Left ventricle myocardium inferior (tissue), 1 donor: Measurements from ENCODE around the gene HOXB6. TPM values are rescaled to one million over a fixed set of nuclear protein-coding genes. Genes with fewer than 3 reads are reported as not detected.

ENCODE experiments used
- DNase-seq: peaks from one replicate; pipeline ENCODE4 v3.0.0-alpha.2; 2020
- H3K27ac ChIP-seq: fragments of 200-600 bp; replicated peaks from 2 replicates; pipeline ENCODE4 v1.8.0; 2021
- H3K27me3 ChIP-seq: fragments of 200-600 bp; 2 replicates; pipeline ENCODE4 v1.8.0; 2021; ENCODE audit warnings: low read depth
- H3K36me3 ChIP-seq: fragments of 200-600 bp; 2 replicates; pipeline ENCODE4 v1.8.0; 2021
- H3K4me1 ChIP-seq: fragments of 200-600 bp; 2 replicates; pipeline ENCODE4 v1.8.0; 2021
- H3K4me3 ChIP-seq: fragments of 200-600 bp; 2 replicates; pipeline ENCODE4 v1.8.0; 2021; ENCODE audit warnings: mild to moderate bottlenecking, moderate library complexity
- H3K9me3 ChIP-seq: fragments of 200-600 bp; replicated peaks from 2 replicates; pipeline ENCODE4 v1.8.0; 2021
- intact Hi-C: fragments of 100-400 bp; cut with micrococcal nuclease; formaldehyde crosslinking; loops from one replicate; pipeline ENCODE4 v1.11.0; 2022
- total RNA-seq: library from RNA; stranded (reverse); fragmentation: NEBNext Ultra II Directional; extraction: Animal tissue kit (Norgen Biotek cat#: 25700); gene quantifications from one replicate; pipeline ENCODE4 v1.2.1, GENCODE V29; 2021
- TF ChIP-seq, protein P1 (sequence below): fragments of 200-600 bp; IDR thresholded peaks from 2 replicates; pipeline ENCODE4 v1.8.0; 2021; ENCODE audit warnings: antibody characterized with exemption, mild to moderate bottlenecking, borderline replicate concordance
- donor health status: DM: no; HTN: yes; CAD: no; lungs with severe emphysema.

HOXB6 gene
- total RNA-seq, 1 donor from 2014 or later: 0.66 TPM

DNA sequence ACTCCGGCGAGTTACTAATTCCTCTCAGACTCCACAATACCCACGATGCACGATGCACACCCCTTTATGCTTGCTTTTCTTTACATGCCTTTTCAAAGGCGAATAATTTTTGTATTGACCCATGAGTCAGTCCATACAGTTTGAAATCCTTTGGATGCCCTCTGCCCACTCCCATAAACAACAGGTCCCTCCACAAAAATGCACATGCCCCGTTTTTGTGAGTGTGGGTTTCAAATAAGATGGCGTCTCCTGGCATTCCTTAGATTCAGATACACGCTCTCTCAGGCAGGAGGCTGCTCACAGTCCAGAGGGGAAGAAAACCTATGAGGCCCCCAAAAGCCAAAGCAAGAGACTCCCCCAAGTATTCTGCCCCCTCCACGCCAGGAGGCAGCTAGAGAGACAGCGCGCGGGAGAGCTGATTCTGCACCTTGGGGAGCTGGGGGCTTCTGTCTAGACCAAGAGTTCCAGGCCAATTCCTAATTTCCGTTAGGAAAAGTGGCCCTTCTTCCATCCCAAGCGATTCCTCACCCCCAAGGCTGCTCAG, 40.9 kb upstream of the HOXB6 start:
- no peaks in the 10 kb centered on the region for H3K36me3 ChIP-seq
- H3K27ac ChIP-seq: no peak overlapping the region
- no peak for DNase-seq
- peaks cover 16% of the 10 kb centered on the region for H3K4me1 ChIP-seq
- peaks cover 100% of the 10 kb centered on the region for H3K27me3 ChIP-seq
- H3K4me3 ChIP-seq: no peak overlapping the region
- intact Hi-C loops: no loop called here
- no peaks in the 10 kb centered on the region for H3K9me3 ChIP-seq
- TF ChIP-seq, protein P1, sequence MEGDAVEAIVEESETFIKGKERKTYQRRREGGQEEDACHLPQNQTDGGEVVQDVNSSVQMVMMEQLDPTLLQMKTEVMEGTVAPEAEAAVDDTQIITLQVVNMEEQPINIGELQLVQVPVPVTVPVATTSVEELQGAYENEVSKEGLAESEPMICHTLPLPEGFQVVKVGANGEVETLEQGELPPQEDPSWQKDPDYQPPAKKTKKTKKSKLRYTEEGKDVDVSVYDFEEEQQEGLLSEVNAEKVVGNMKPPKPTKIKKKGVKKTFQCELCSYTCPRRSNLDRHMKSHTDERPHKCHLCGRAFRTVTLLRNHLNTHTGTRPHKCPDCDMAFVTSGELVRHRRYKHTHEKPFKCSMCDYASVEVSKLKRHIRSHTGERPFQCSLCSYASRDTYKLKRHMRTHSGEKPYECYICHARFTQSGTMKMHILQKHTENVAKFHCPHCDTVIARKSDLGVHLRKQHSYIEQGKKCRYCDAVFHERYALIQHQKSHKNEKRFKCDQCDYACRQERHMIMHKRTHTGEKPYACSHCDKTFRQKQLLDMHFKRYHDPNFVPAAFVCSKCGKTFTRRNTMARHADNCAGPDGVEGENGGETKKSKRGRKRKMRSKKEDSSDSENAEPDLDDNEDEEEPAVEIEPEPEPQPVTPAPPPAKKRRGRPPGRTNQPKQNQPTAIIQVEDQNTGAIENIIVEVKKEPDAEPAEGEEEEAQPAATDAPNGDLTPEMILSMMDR: no peak

DNA sequence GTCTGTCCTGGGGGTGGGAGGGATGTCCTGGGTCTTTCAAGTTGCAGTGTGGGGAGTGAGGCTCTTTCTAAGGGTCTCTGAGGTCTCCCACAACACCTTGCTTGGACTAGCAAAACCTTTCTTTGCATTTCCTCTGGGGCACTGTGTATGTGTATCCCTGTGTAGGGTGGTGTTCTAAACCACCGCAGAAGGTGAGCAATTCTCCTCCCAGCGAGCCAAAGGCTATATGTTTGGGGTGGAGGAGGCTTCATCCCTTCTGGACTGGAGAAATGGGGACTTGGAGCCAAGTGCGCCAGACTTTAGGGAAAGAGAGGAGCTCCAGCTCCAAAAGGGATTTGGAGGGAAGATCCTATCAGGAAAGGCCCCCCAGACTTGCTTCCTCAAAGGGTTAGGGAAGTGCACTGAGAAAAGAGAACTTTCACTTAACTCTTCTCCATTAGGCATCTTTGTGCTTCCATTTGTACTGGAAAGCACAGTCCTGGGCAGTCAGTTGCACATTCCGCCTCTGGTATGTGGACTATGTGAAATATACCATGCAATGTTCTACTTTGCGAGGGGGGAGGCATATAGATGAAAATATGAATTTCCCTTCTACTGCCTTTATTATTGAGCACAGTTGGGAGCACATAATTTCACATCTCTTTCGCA, 40.2 kb upstream of the HOXB6 start:
- TF ChIP-seq, protein P1: no peak
- H3K27me3 ChIP-seq: peaks cover 100% of the 10 kb centered on the region
- intact Hi-C loops: no loop called here

DNA sequence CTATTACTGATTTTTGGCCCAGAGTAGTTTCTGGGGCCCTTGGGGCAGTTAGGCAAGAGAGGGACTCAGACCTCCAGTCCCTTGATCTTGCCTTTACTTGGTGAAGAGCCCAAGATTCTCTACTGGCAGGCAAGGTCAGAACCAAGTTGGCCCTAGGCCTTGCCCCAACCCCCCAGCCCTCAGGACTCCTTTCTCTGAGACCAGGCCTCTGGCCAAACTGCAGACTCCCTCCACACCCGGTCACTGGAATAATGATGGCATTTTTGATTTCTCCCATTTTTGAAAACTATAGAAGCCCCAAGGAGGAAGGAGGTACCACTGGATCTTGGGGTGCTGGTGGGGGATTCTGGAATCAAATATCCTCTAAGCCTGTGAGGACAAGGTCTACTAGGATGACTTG, 39.4 kb upstream of the HOXB6 start:
- no peaks in the 10 kb centered on the region for H3K9me3 ChIP-seq
- no peak overlapping the region for H3K4me3 ChIP-seq
- TF ChIP-seq, protein P1: no peak
- H3K4me1 ChIP-seq: peaks cover 16% of the 10 kb centered on the region
- DNase-seq: no peak
- H3K36me3 ChIP-seq: no peaks in the 10 kb centered on the region
- intact Hi-C loops: no loop called here
- no peak overlapping the region for H3K27ac ChIP-seq
- H3K27me3 ChIP-seq: peaks cover 100% of the 10 kb centered on the region

More for the DNA sequence above, 40.2 kb upstream of the HOXB6 start:
- peaks cover 16% of the 10 kb centered on the region for H3K4me1 ChIP-seq
- DNase-seq: no peak
- no peak overlapping the region for H3K4me3 ChIP-seq
- no peaks in the 10 kb centered on the region for H3K36me3 ChIP-seq
- H3K27ac ChIP-seq: no peak overlapping the region
- H3K9me3 ChIP-seq: no peaks in the 10 kb centered on the region

DNA sequence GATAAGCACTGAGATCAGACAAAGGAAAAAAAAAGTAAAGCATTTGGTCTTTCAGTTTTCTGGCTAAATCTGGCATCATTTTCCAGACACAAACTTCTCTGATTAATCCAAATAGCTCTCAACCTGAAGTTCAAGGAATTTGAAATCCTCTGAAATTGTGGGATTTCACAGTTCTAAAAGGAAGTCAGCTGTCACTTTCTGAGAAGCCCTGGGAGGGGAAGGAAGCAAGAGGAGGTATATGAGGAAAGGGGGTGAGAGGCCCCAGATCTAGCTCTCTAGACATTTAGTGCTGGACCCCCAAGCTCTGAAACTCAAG, 38.9 kb upstream of the HOXB6 start:
- intact Hi-C loops: no loop called here
- H3K4me1 ChIP-seq: peaks cover 16% of the 10 kb centered on the region
- no peak overlapping the region for H3K27ac ChIP-seq
- H3K4me3 ChIP-seq: no peak overlapping the region
- H3K36me3 ChIP-seq: no peaks in the 10 kb centered on the region
- DNase-seq: no peak
- no peaks in the 10 kb centered on the region for H3K9me3 ChIP-seq
- H3K27me3 ChIP-seq: peaks cover 100% of the 10 kb centered on the region
- TF ChIP-seq, protein P1: no peak

DNA sequence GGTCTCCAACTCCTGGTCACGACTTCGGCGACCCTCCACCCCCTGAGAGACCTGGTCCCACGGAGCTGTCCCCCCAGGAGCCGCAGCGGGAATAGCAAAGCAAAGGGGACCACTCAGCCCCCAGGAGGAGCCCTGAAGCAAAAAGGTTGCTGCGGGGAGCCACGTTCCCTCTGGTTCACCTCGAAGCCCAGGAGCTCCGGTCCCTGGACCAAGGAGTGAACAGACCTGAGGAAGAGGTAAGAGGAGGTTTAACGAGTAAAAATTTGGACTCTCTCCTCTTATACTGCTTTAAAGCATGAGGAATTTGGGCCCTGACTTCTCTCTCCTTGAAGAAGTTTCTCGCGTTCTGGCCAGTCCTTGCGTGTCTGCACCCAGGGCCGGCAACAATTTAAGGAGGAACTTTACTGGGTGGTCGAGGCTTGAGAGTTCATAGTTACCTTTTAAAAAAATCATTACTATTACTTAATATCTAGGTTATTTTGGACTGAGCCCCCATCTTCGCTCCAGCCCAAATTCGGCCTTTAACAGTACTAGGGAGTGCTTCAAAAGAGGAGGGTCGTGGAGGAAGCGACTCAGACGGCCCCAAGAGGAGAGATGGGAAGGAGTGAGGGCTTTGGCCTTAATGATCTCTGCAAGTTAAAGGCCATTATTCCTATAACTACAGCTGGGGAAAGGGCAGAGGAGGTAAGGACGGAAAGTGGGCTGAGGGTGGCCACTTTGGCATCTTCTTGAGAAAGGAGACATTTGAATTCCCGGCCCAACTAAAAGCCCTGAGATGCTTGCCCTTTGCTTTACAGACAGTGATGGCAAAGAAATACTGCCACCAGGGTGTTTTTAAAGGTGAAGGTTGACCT, 38.3 kb upstream of the HOXB6 start:
- H3K27ac ChIP-seq: no peak overlapping the region
- TF ChIP-seq, protein P1: no peak
- H3K27me3 ChIP-seq: peaks cover 100% of the 10 kb centered on the region

More for the DNA sequence above, 38.3 kb upstream of the HOXB6 start:
- Histone ChIP-seq H3K4me3 (no peak overlapping the region), H3K36me3 (no peaks in the 10 kb centered on the region), H3K9me3 (no peaks in the 10 kb centered on the region), H3K4me1 (peaks cover 16% of the 10 kb centered on the region)
- intact Hi-C loops: no loop called here
- no peak for DNase-seq
